ENCODE measurements around the gene EXO5.
"Not testable (repeated sequence)": the region's sequence is repeated elsewhere in the genome, so short reads cannot be mapped to it uniquely, and the experiment has no call there.

The EXO5 gene

DNA sequence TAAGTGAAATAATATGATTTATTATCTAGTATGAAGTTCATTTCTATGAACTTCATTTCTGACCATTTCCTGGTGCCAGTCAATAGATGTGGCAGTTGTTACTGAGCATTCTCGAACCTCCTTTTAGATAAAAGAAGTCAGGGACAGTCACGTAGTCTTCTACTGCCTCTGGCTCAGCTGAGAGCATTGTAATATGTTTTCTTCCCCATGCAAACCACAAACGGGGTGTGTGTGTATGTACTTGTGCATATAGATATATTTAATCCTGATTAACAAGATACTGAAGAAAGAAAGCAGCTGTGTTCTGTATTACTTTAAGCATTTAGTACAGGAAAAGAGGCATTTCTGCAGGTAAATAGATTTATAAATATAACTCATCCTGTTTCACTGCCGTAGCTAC, 44.5 kb downstream of the EXO5 start:
- Histone ChIP-seq H3K27ac (ENCODE audit: low read length) (no peak overlapping the region), H3K36me3 (ENCODE audit: control insufficient read depth in 2 of 2, insufficient read depth in 2 of 2, low read length in 2 of 2) (no peaks in the 10 kb centered on the region), H3K9ac (ENCODE audit: low read length in 2 of 2) (no peak overlapping the region), H3K4me3 (ENCODE audit: low read length in 2 of 2) (no peak overlapping the region), H3K4me1 (ENCODE audit: control insufficient read depth, insufficient read depth, low read length) (no peaks in the 10 kb centered on the region), H3K27me3 (ENCODE audit: control insufficient read depth in 1 of 2, insufficient read depth in 2 of 2, low read length in 2 of 2) (no peaks in the 10 kb centered on the region), H3K9me3 (ENCODE audit: control insufficient read depth in 2 of 2, low read length in 2 of 2) (no peaks in the 10 kb centered on the region)

DNA sequence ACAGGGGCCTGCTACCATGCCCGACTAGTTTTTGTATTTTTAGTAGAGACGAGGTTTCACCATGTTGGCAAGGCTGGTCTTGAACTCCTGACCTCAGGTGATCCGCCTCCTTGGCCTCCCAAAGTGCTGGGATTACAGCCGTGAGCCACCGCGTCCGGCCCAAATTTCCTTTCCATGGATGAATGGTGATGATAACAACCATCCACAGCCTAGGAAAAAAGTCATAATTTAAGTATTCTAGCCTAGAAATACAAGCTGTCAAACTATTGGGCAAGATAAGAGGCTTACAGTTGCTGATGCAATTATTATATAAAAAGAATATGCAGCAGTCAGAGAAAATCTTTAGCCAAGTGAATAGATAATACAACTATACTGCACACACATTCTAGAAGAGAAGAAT, 46.2 kb downstream of the EXO5 start:
- H3K27me3 ChIP-seq (ENCODE audit: control insufficient read depth in 1 of 2, insufficient read depth in 2 of 2, low read length in 2 of 2); H3K9ac ChIP-seq (ENCODE audit: low read length in 2 of 2); H3K4me3 ChIP-seq (ENCODE audit: low read length in 2 of 2); H3K36me3 ChIP-seq (ENCODE audit: control insufficient read depth in 2 of 2, insufficient read depth in 2 of 2, low read length in 2 of 2); H3K9me3 ChIP-seq (ENCODE audit: control insufficient read depth in 2 of 2, low read length in 2 of 2); H3K4me1 ChIP-seq (ENCODE audit: control insufficient read depth, insufficient read depth, low read length); H3K27ac ChIP-seq (ENCODE audit: low read length): not testable (repeated sequence)

DNA sequence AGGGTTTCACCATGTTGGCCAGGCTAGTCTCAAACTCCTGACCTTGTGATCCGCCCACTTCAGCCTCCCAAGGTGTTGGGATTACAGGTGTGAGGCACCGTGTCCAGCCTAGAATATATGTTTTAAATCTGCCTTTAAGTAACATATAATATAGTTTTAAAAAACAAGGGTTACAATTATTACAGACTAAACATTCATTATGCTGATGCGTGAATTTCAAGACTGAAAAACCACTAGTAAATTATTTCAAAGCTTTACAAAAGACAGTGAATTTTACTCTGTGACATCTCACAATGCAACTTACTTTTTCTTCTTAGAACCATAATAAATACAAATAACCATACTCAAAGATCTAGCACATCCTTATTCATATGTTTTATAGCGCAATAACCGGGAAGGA, 47.6 kb downstream of the EXO5 start:
- H3K9me3 ChIP-seq (ENCODE audit: control insufficient read depth in 2 of 2, low read length in 2 of 2): no peaks in the 10 kb centered on the region
- H3K36me3 ChIP-seq (ENCODE audit: control insufficient read depth in 2 of 2, insufficient read depth in 2 of 2, low read length in 2 of 2): no peaks in the 10 kb centered on the region
- no peaks in the 10 kb centered on the region for H3K27me3 ChIP-seq (ENCODE audit: control insufficient read depth in 1 of 2, insufficient read depth in 2 of 2, low read length in 2 of 2)
- H3K4me3 ChIP-seq (ENCODE audit: low read length in 2 of 2): no peak overlapping the region
- no peaks in the 10 kb centered on the region for H3K4me1 ChIP-seq (ENCODE audit: control insufficient read depth, insufficient read depth, low read length)
- H3K27ac ChIP-seq (ENCODE audit: low read length): no peak overlapping the region
- no peak overlapping the region for H3K9ac ChIP-seq (ENCODE audit: low read length in 2 of 2)

DNA sequence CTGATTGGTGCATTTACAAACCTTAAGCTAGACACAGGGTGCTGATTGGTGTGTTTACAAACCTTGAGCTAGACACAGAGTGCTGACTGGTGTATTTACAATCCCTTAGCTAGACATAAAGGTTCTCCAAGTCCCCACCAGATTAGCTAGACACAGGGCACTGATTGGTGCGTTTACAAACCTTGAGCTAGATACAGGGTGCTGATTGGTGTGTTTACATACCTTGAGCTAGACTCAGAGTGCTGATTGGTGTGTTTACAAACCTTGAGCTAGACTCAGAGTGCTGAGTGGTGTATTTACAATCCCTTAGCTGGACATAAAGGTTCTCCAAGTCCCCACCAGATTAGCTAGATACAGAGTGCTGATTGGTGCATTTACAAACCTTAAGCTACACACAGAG, 49.7 kb downstream of the EXO5 start:
- H3K9ac ChIP-seq (ENCODE audit: low read length in 2 of 2); H3K4me3 ChIP-seq (ENCODE audit: low read length in 2 of 2); H3K27me3 ChIP-seq (ENCODE audit: control insufficient read depth in 1 of 2, insufficient read depth in 2 of 2, low read length in 2 of 2); H3K27ac ChIP-seq (ENCODE audit: low read length); H3K4me1 ChIP-seq (ENCODE audit: control insufficient read depth, insufficient read depth, low read length); H3K36me3 ChIP-seq (ENCODE audit: control insufficient read depth in 2 of 2, insufficient read depth in 2 of 2, low read length in 2 of 2); H3K9me3 ChIP-seq (ENCODE audit: control insufficient read depth in 2 of 2, low read length in 2 of 2): not testable (repeated sequence)

DNA sequence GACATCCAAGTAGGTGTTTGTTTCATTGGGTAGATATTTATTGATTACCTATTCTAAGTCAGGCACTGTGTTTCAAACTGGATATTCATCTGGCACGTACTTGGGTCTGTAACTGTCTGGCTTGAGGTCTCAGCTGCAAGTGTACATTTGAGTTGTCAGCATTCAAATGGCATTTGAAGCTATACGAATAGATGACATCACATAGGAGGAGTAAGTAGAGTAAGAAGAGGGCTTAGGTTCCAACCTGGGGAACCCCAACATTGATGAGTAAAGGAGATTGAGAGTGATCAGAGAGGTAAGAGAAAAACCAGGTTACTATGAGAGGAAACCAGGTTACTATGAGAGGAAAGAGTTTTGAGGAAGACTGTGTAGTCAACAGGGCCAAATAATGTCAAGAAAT, 53.6 kb downstream of the EXO5 start:
- Histone ChIP-seq H3K4me1 (ENCODE audit: control insufficient read depth, insufficient read depth, low read length) (no peaks in the 10 kb centered on the region), H3K4me3 (ENCODE audit: low read length in 2 of 2) (no peak overlapping the region), H3K27ac (ENCODE audit: low read length) (no peak overlapping the region), H3K9me3 (ENCODE audit: control insufficient read depth in 2 of 2, low read length in 2 of 2) (no peaks in the 10 kb centered on the region), H3K9ac (ENCODE audit: low read length in 2 of 2) (no peak overlapping the region), H3K27me3 (ENCODE audit: control insufficient read depth in 1 of 2, insufficient read depth in 2 of 2, low read length in 2 of 2) (no peaks in the 10 kb centered on the region), H3K36me3 (ENCODE audit: control insufficient read depth in 2 of 2, insufficient read depth in 2 of 2, low read length in 2 of 2) (no peaks in the 10 kb centered on the region)

DNA sequence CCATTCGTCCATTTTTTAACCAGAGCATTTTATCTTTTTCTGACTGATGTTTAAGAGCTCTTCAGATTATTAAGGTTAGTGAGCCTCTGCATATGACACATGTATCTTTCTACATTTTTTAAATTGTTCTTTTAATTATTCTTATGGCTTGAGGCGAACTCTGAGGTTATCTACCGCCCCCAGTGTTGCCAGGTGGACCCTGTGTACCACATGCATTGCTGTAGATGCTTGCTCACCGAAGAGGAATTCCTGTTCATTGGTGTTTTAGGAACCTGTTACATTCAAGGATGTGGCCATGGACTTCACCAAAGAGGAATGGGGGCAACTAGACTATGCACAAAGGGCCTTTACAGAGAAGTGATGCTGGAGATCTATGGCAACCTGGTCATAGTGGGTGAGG, 54.7 kb downstream of the EXO5 start:
- Histone ChIP-seq H3K4me1 (ENCODE audit: control insufficient read depth, insufficient read depth, low read length) (no peaks in the 10 kb centered on the region), H3K9ac (ENCODE audit: low read length in 2 of 2) (no peak overlapping the region)

DNA sequence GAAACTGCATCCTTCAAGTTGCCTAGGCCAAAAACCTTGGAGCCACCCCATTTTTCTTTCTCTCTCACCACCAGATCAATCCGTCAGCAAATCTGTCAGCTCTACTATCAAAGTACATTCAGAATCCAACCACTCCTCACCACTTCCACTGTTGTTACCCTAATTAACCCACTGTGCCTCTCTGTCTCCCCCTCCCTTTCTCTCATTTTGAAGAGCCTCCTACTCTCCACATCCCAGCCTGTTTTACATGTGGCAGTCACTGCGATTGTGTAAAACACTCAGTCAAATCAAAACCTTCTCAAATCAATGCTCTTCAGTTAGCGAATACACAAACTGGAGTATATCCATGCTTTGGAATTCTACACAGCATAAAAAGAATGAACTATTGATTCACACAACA, 55.9 kb downstream of the EXO5 start:
- Histone ChIP-seq H3K27ac (ENCODE audit: low read length) (no peak overlapping the region), H3K27me3 (ENCODE audit: control insufficient read depth in 1 of 2, insufficient read depth in 2 of 2, low read length in 2 of 2) (no peaks in the 10 kb centered on the region), H3K4me1 (ENCODE audit: control insufficient read depth, insufficient read depth, low read length) (no peaks in the 10 kb centered on the region), H3K4me3 (ENCODE audit: low read length in 2 of 2) (no peak overlapping the region), H3K36me3 (ENCODE audit: control insufficient read depth in 2 of 2, insufficient read depth in 2 of 2, low read length in 2 of 2) (no peaks in the 10 kb centered on the region), H3K9ac (ENCODE audit: low read length in 2 of 2) (no peak overlapping the region), H3K9me3 (ENCODE audit: control insufficient read depth in 2 of 2, low read length in 2 of 2) (no peaks in the 10 kb centered on the region)

More for the DNA sequence above, 54.7 kb downstream of the EXO5 start:
- H3K36me3 ChIP-seq (ENCODE audit: control insufficient read depth in 2 of 2, insufficient read depth in 2 of 2, low read length in 2 of 2): no peaks in the 10 kb centered on the region
- no peak overlapping the region for H3K27ac ChIP-seq (ENCODE audit: low read length)
- H3K27me3 ChIP-seq (ENCODE audit: control insufficient read depth in 1 of 2, insufficient read depth in 2 of 2, low read length in 2 of 2): no peaks in the 10 kb centered on the region
- H3K9me3 ChIP-seq (ENCODE audit: control insufficient read depth in 2 of 2, low read length in 2 of 2): no peaks in the 10 kb centered on the region
- no peak overlapping the region for H3K4me3 ChIP-seq (ENCODE audit: low read length in 2 of 2)

DNA sequence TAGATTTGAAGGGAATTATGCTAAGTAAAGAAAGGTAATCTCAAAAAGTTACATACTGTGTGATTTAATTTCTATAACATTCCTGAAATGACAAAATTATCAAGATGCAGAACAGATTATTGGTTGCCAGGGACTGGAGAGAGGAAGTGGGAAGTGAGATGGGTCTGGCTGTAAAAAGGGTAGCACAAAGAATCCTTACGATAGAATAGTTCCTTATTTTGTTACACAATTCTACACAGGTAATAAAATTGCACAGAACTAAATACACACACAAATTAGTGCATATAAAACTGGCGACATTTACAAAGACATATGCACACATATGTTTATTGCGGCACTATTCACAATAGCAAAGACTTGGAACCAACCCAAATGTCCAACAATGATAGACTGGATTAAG, 56.3 kb downstream of the EXO5 start:
- H3K9me3 ChIP-seq (ENCODE audit: control insufficient read depth in 2 of 2, low read length in 2 of 2): no peaks in the 10 kb centered on the region
- no peak overlapping the region for H3K4me3 ChIP-seq (ENCODE audit: low read length in 2 of 2)
- H3K27me3 ChIP-seq (ENCODE audit: control insufficient read depth in 1 of 2, insufficient read depth in 2 of 2, low read length in 2 of 2): no peaks in the 10 kb centered on the region
- H3K9ac ChIP-seq (ENCODE audit: low read length in 2 of 2): no peak overlapping the region
- H3K4me1 ChIP-seq (ENCODE audit: control insufficient read depth, insufficient read depth, low read length): no peaks in the 10 kb centered on the region
- H3K36me3 ChIP-seq (ENCODE audit: control insufficient read depth in 2 of 2, insufficient read depth in 2 of 2, low read length in 2 of 2): no peaks in the 10 kb centered on the region
- no peak overlapping the region for H3K27ac ChIP-seq (ENCODE audit: low read length)

Measured in stomach smooth muscle (tissue), 2 donors.